ENCODE data around the gene TGFBR3L. TPM values are rescaled to one million over a fixed set of nuclear protein-coding genes. Genes with fewer than 3 reads are reported as not detected.

Gene TGFBR3L
- total RNA-seq, 1 experiment from 2014 or later, result 12.5 TPM

DNA sequence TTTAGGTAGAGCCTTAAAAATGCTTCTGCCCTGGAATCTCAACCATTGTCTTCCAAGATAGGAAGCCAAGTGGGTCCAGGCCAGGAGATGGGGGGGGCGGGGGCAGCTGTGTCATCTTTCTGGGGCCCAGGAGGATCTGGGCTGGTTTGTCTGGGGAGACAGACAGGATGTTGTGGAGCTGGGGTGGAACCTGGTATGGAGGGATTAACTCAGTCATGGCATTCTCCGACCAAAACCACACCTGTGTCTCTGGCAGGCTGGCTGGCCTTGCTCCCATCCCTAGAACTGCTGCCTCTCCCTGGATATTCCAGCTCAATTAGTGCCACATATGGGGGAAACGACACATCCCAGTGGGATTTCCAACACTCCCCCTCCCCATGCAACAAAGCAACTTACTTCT is 13.7 kb upstream of the TGFBR3L start:
- TF ChIP-seq, protein P1, sequence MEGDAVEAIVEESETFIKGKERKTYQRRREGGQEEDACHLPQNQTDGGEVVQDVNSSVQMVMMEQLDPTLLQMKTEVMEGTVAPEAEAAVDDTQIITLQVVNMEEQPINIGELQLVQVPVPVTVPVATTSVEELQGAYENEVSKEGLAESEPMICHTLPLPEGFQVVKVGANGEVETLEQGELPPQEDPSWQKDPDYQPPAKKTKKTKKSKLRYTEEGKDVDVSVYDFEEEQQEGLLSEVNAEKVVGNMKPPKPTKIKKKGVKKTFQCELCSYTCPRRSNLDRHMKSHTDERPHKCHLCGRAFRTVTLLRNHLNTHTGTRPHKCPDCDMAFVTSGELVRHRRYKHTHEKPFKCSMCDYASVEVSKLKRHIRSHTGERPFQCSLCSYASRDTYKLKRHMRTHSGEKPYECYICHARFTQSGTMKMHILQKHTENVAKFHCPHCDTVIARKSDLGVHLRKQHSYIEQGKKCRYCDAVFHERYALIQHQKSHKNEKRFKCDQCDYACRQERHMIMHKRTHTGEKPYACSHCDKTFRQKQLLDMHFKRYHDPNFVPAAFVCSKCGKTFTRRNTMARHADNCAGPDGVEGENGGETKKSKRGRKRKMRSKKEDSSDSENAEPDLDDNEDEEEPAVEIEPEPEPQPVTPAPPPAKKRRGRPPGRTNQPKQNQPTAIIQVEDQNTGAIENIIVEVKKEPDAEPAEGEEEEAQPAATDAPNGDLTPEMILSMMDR (IDR thresholded peaks at IDR 0.05), result no peak
- TF ChIP-seq, protein P2, sequence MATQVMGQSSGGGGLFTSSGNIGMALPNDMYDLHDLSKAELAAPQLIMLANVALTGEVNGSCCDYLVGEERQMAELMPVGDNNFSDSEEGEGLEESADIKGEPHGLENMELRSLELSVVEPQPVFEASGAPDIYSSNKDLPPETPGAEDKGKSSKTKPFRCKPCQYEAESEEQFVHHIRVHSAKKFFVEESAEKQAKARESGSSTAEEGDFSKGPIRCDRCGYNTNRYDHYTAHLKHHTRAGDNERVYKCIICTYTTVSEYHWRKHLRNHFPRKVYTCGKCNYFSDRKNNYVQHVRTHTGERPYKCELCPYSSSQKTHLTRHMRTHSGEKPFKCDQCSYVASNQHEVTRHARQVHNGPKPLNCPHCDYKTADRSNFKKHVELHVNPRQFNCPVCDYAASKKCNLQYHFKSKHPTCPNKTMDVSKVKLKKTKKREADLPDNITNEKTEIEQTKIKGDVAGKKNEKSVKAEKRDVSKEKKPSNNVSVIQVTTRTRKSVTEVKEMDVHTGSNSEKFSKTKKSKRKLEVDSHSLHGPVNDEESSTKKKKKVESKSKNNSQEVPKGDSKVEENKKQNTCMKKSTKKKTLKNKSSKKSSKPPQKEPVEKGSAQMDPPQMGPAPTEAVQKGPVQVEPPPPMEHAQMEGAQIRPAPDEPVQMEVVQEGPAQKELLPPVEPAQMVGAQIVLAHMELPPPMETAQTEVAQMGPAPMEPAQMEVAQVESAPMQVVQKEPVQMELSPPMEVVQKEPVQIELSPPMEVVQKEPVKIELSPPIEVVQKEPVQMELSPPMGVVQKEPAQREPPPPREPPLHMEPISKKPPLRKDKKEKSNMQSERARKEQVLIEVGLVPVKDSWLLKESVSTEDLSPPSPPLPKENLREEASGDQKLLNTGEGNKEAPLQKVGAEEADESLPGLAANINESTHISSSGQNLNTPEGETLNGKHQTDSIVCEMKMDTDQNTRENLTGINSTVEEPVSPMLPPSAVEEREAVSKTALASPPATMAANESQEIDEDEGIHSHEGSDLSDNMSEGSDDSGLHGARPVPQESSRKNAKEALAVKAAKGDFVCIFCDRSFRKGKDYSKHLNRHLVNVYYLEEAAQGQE (IDR thresholded peaks at IDR 0.05; ENCODE audit: insufficient read depth in 1 of 2, low read depth in 2 of 2, low read length in 1 of 2), result no peak
- TF ChIP-seq POLR2AphosphoS5 (IDR thresholded peaks at IDR 0.05; ENCODE audit: low read depth, low read length), result no peak
- Histone ChIP-seq H3K4me1 (ENCODE audit: control insufficient read depth, insufficient read depth, low read length) (peaks cover 6% of the 10 kb centered on the region; the same call in 1 of the 2 replicates), H3K27ac (ENCODE audit: low read length) (no peak overlapping the region), H3K9me3 (ENCODE audit: control insufficient read depth, insufficient read depth, low read depth, low read length) (no peaks in the 10 kb centered on the region), H3K27me3 (ENCODE audit: control insufficient read depth, insufficient read depth, low read length) (no peaks in the 10 kb centered on the region), H3K36me3 (ENCODE audit: control insufficient read depth, insufficient read depth, low read length) (no peaks in the 10 kb centered on the region; the same call in 1 of the 2 replicates), H3K4me3 (ENCODE audit: low read depth in 2 of 2, low read length in 2 of 2) (no peak overlapping the region)
- in situ Hi-C loops (cut with HindIII; ENCODE audit: low pct_unique_long_range_greater_than_20kb, low sequenced_read_pairs), result no loop called here
- intact Hi-C loops (cut with micrococcal nuclease; ENCODE audit: unreplicated experiment), result no loop called here
- DNase-seq (ENCODE audit: low read depth, low spot score) (no peak), ATAC-seq (no peak)
- ChIA-PET CTCF (no interaction called here), POLR2A (no interaction called here)
- BruUV-seq (replicated peaks), result no TSS peak

DNA sequence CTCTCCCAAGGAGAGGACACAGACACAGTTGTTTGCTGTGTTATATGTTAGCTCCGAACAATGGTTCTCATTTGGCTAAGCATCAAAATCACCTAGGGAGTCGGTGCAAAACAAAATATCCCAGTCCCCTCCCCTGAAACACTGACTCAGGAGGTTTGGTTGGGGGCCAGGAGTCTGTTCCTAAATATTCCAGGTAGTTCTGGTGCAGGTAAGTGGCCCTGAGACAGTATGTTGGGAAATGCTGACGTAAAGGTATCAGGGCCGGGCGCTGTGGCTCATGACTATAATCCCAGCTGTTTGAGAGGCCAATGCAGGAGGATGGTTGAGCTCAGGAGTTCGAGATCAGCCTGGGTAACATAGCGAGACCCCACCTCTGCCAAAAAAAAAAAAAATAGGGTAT is 13.3 kb upstream of the TGFBR3L start:
- DNase-seq (ENCODE audit: low read depth, low spot score), result no peak

More for the DNA sequence above, 13.3 kb upstream of the TGFBR3L start:
- Histone ChIP-seq H3K27ac (ENCODE audit: low read length) (no peak overlapping the region), H3K27me3 (ENCODE audit: control insufficient read depth, insufficient read depth, low read length) (no peaks in the 10 kb centered on the region), H3K36me3 (ENCODE audit: control insufficient read depth, insufficient read depth, low read length) (no peaks in the 10 kb centered on the region; the same call in 1 of the 2 replicates), H3K4me3 (ENCODE audit: low read depth in 2 of 2, low read length in 2 of 2) (no peak overlapping the region), H3K4me1 (ENCODE audit: control insufficient read depth, insufficient read depth, low read length) (peaks cover 6% of the 10 kb centered on the region; the same call in 1 of the 2 replicates), H3K9me3 (ENCODE audit: control insufficient read depth, insufficient read depth, low read depth, low read length) (no peaks in the 10 kb centered on the region)
- CTCF ChIA-PET, result interaction anchor here (0.5 to 0.7 kb wide), 2 partner anchors 124 to 232 kb away, joined by 3 read pairs; partner anchors contain the start of gene RETN
- in situ Hi-C loops (cut with HindIII; ENCODE audit: low pct_unique_long_range_greater_than_20kb, low sequenced_read_pairs) (no loop called here), intact Hi-C loops (cut with micrococcal nuclease; ENCODE audit: unreplicated experiment) (no loop called here)
- ATAC-seq, result no peak
- no TSS peak for BruUV-seq (replicated peaks)
- POLR2A ChIA-PET, result interaction anchor here (1.4 kb wide), 1 partner anchor 32 kb away, joined by 9 read pairs; no protein-coding TSS in a partner anchor
- TF ChIP-seq POLR2AphosphoS5 (IDR thresholded peaks at IDR 0.05; ENCODE audit: low read depth, low read length) (no peak; the same call in 1 of the 2 replicates), TCF7L2 (IDR thresholded peaks at IDR 0.05; ENCODE audit: low read depth, low read length) (no peak), SIN3A (IDR thresholded peaks at IDR 0.05; ENCODE audit: borderline replicate concordance, insufficient read depth, low read depth, low read length) (no peak)
- TF ChIP-seq, protein P1 (IDR thresholded peaks at IDR 0.05), result no peak
- TF ChIP-seq, protein P2 (IDR thresholded peaks at IDR 0.05; ENCODE audit: insufficient read depth in 1 of 2, low read depth in 2 of 2, low read length in 1 of 2), result no peak

Data from Panc1 (cell line).